WI38 (cell line): ENCODE data around the gene MRPL33.

Experiments
- H3K4me3 ChIP-seq: 2 replicates; pipeline ENCODE4 v1.5.1; 2011; ENCODE audit warnings: low read depth, mild to moderate bottlenecking, control low read depth, low read length
- TF ChIP-seq, protein P1 (sequence below): IDR thresholded peaks from 2 replicates; pipeline ENCODE4 v1.5.1; 2012; ENCODE audit warnings: low read depth, mild to moderate bottlenecking, control low read depth, low read length

Gene MRPL33

DNA sequence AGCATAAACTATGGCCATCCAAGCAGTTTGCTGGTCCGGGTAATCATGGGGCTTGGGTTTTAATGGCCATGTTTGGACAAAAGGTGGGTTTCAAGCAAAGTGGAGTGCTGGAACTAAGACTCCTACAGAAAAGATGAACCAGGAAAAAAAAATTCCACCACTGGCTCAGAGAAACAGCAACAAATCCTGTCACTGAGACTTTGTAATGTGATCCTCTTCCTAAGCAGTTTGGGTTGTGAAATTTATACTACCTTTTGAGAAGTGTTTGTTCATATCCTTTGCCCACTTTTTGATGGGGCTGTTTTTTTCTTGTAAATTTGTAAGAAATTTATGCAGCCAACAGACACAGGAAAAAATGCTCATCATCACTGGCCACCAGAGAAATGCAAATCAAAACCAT is 40.2 kb downstream of the MRPL33 start:
- TF ChIP-seq, protein P1, sequence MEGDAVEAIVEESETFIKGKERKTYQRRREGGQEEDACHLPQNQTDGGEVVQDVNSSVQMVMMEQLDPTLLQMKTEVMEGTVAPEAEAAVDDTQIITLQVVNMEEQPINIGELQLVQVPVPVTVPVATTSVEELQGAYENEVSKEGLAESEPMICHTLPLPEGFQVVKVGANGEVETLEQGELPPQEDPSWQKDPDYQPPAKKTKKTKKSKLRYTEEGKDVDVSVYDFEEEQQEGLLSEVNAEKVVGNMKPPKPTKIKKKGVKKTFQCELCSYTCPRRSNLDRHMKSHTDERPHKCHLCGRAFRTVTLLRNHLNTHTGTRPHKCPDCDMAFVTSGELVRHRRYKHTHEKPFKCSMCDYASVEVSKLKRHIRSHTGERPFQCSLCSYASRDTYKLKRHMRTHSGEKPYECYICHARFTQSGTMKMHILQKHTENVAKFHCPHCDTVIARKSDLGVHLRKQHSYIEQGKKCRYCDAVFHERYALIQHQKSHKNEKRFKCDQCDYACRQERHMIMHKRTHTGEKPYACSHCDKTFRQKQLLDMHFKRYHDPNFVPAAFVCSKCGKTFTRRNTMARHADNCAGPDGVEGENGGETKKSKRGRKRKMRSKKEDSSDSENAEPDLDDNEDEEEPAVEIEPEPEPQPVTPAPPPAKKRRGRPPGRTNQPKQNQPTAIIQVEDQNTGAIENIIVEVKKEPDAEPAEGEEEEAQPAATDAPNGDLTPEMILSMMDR, result no peak
- H3K4me3 ChIP-seq, result no peak overlapping the region

DNA sequence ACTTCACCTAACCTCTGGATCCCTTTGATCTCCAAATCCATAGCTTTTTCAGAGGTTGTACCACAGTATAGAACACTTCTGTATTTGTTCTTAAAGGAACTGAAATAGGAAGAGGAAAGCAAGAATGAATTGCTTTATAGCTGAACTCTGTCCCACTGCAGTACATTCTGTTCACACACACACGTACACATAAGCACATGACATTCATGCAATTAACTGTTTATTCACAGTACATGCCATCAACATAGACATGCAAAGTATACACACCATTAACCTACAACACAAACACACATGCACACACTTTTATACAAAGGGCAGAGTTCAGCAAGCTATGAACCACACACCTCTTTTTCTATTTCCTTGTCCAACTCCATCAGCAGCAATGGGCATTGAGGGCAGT is 43.2 kb downstream of the MRPL33 start:
- no peak overlapping the region for H3K4me3 ChIP-seq
- TF ChIP-seq, protein P1, result no peak

DNA sequence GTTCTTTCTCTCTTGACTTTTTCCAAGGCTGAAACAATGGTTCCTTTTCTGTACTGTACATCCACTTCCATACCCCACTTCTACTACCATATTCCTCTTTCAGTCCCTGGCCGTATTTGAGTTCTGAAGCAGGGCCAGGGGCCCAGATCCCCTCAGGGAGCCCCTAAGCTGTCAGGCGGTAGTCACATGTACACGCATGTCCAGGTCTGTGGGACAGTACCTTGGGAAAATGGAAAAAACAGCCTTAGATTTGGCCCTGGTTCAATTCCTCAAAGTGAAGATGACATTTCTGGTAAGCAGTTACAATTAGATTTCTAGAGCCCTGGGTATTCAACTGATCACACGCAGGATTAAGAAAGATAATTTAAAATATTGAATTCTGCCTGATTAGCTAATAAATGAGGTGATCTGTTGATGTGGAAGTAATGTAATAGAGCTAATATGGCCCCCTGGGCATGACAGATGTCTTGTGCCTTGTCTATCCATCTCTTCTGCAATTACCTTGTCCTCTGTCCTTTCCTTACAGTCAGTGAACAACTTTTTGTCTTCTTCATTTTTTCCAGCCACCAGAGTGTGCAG is 44.4 kb downstream of the MRPL33 start:
- H3K4me3 ChIP-seq, result no peak overlapping the region
- TF ChIP-seq, protein P1, result no peak

DNA sequence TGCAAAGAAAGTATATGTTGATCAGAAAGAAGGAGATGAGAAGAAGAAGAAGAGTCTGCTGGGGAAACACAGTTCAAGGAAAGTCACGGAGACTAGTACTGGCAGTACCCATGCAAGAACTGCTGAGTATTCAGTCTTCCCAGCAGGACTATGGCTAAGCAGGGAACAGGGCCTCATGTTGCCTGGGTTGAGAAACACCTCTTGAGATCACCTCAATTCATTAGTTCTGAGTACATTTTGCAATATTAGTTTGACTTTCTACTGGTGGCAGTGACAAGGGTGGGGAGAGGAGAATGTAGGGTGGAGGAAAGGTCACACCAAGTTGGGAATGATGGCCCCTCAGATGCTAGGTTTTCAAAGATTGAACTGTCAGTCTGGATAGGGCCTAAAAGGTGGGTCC is 50.5 kb downstream of the MRPL33 start:
- TF ChIP-seq, protein P1, result no peak
- H3K4me3 ChIP-seq, result no peak overlapping the region

DNA sequence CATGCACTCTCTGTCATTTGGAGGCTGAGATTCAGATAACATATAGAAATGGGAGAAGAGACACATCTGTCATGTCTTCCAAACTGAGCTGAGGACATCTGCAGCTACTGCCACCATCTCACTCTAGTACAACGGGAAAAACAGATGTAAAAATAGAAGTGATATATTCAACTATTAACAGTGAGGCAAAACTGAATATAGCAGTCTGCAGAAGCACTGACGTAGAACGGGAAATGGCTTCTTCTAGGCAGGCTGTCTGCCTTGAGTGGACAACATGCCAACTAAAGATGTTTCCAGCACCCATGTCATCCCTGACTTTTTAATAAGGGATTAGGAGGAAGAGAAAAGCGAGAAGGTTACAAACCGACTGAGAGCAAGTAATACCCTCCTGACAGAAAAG is 51.6 kb downstream of the MRPL33 start:
- TF ChIP-seq, protein P1, result no peak

DNA sequence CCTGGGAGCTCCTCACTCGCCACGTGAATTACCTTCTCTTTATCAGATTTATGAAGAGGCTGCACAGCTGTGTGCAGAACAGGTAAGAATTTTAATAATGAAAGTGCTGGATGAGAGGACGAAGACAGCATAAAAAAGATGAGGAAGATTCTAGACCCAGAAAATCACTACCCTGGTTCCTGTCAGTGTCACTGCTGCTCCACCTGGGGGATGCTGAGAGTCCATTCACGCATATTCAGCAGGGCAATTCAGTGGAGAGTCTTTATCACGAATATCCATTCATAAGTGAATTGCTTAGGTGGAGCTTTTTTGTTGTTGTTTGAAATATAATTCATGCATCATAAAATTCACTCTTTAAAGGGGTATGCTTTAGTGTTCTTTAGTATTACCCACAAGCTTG is 52.0 kb downstream of the MRPL33 start:
- no peak overlapping the region for H3K4me3 ChIP-seq
- TF ChIP-seq, protein P1, result no peak

More for the DNA sequence above, 51.6 kb downstream of the MRPL33 start:
- H3K4me3 ChIP-seq, result no peak overlapping the region

DNA sequence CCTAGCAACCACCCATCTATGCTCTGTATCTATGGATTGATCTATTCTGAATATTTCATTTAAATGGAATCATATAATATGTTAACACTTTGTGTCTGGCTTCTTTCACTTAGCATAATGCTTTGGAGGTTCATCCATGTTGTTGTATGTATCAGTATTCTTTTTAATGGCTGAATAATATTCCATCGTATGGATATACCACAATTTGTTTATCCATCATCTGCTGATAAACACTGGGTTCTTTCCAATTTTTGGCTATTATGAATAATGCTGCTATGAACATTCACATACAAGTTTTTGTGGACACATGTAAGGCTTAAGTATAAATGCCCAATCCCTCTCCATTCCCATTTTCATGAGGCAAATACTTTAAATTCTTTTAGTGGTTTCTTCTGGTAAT is 52.9 kb downstream of the MRPL33 start:
- TF ChIP-seq, protein P1, result no peak
- H3K4me3 ChIP-seq, result no peak overlapping the region
